ENCODE measurements around the gene VLDLR.

Gene VLDLR

GRCh38 chr9:2576631-2577030 is 45.0 kb upstream of the VLDLR start:
- TF ChIP-seq CSDC2 (CRISPR knock-in tag; IDR thresholded peaks at IDR 0.05) (no peak), ZFP3 (CRISPR knock-in tag; IDR thresholded peaks at IDR 0.05) (no peak), ZC3H10 (CRISPR knock-in tag; IDR thresholded peaks at IDR 0.05) (no peak), BACH2 (CRISPR knock-in tag; IDR thresholded peaks at IDR 0.05; ENCODE audit: borderline replicate concordance) (no peak), CSRNP3 (CRISPR knock-in tag; IDR thresholded peaks at IDR 0.05) (no peak), TSHZ2 (CRISPR knock-in tag; IDR thresholded peaks at IDR 0.05) (no peak), PATZ1 (CRISPR knock-in tag; IDR thresholded peaks at IDR 0.05; ENCODE audit: borderline replicate concordance) (no peak)
- ATAC-seq, result no peak

GRCh38 chr9:2583308-2584013 is 38.1 kb upstream of the VLDLR start:
- no peak for ATAC-seq
- no peak for TF ChIP-seq PATZ1 (CRISPR knock-in tag; IDR thresholded peaks at IDR 0.05; ENCODE audit: borderline replicate concordance)
- TF ChIP-seq ESRRG (CRISPR knock-in tag; IDR thresholded peaks at IDR 0.05), result no peak
- TF ChIP-seq RARB (CRISPR knock-in tag; IDR thresholded peaks at IDR 0.05), result no peak
- TF ChIP-seq GLIS3 (CRISPR knock-in tag; IDR thresholded peaks at IDR 0.05), result no peak
- no peak for TF ChIP-seq SNAI2 (CRISPR knock-in tag; IDR thresholded peaks at IDR 0.05)
- no peak for TF ChIP-seq BACH2 (CRISPR knock-in tag; IDR thresholded peaks at IDR 0.05; ENCODE audit: borderline replicate concordance)
- TF ChIP-seq TOX (CRISPR knock-in tag; IDR thresholded peaks at IDR 0.05; ENCODE audit: borderline replicate concordance), result no peak
- TF ChIP-seq ZNF565 (CRISPR knock-in tag; conservative IDR thresholded peaks at IDR 0.05; ENCODE audit: low read depth), result no peak
- no peak for TF ChIP-seq ZFP3 (CRISPR knock-in tag; IDR thresholded peaks at IDR 0.05)

- no peak for ATAC-seq
- TF ChIP-seq ISL1 (CRISPR knock-in tag; IDR thresholded peaks at IDR 0.05) (no peak), ARNTL (CRISPR knock-in tag; IDR thresholded peaks at IDR 0.05; ENCODE audit: borderline replicate concordance, low read depth) (no peak), TSHZ2 (CRISPR knock-in tag; IDR thresholded peaks at IDR 0.05) (no peak), ZFP30 (CRISPR knock-in tag; IDR thresholded peaks at IDR 0.05) (no peak), PATZ1 (CRISPR knock-in tag; IDR thresholded peaks at IDR 0.05; ENCODE audit: borderline replicate concordance) (no peak), BACH2 (CRISPR knock-in tag; IDR thresholded peaks at IDR 0.05; ENCODE audit: borderline replicate concordance) (no peak), TCF4 (CRISPR knock-in tag; IDR thresholded peaks at IDR 0.05; ENCODE audit: borderline replicate concordance) (no peak), RARB (CRISPR knock-in tag; IDR thresholded peaks at IDR 0.05) (no peak), GLIS3 (CRISPR knock-in tag; IDR thresholded peaks at IDR 0.05) (no peak), PPARA (CRISPR knock-in tag; IDR thresholded peaks at IDR 0.05; ENCODE audit: borderline replicate concordance) (no peak), CSRNP3 (CRISPR knock-in tag; IDR thresholded peaks at IDR 0.05) (no peak), ZNF565 (CRISPR knock-in tag; conservative IDR thresholded peaks at IDR 0.05; ENCODE audit: low read depth) (no peak), ZNF8 (CRISPR knock-in tag; IDR thresholded peaks at IDR 0.05) (no peak), ESRRG (CRISPR knock-in tag; IDR thresholded peaks at IDR 0.05) (no peak), ZNF70 (CRISPR knock-in tag; IDR thresholded peaks at IDR 0.05) (no peak), ZFP3 (CRISPR knock-in tag; IDR thresholded peaks at IDR 0.05) (no peak)
Observed at GRCh38 chr9:2591967-2592366, 29.6 kb upstream of the VLDLR start.

Data from SK-N-SH treated with all-trans-retinoic acid at 6 μM for 48 hours (cell line).